ENCODE measurements around the gene CHID1.

The CHID1 gene

GRCh38 chr11:821512-822371 is 88.9 kb downstream of the CHID1 start:
- no peak overlapping the region for H3K4me3 ChIP-seq (ENCODE audit: low read depth, low read length)

DNA sequence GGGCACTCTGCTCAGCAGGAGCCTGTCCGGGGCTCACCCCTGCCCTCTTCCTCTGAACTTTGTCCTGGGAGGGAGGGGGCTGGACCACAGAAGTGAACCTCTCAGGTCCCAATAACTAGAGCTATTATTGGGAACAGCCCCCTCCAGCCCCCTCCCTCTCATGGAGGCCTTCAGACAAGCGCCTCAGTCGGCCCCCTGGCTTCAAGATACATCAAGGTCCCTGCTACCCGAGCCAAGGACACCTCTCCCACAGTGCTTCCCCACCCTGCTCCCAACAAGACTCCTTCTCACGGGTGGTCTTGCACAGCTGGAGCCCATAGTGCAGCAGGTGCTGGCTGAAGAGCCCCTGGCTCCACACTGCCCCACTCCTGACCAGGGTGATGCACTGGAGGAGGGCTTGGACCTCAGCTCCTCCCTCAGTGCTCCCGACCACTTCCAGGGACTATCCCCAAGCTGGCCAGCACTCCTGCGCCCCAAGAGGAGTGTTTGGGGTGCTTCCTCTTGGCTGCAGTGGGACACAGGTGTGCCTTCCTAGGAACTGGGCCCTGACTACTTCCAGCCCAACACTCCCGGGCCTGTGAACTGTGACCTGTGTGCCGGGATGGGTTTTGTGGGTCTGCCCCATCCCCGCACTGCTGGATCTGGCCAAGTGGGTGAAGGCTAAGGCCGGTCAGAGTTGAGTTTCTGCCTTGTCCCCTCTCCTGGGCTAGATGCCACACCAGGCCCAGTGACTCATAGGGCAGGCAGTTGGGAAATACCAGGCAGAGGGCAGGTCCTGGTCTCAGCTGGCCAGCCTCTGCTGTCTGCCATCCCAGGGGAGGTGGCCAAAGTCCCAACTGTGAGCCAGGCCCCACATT is 89.7 kb downstream of the CHID1 start:
- TF ChIP-seq, protein P1, sequence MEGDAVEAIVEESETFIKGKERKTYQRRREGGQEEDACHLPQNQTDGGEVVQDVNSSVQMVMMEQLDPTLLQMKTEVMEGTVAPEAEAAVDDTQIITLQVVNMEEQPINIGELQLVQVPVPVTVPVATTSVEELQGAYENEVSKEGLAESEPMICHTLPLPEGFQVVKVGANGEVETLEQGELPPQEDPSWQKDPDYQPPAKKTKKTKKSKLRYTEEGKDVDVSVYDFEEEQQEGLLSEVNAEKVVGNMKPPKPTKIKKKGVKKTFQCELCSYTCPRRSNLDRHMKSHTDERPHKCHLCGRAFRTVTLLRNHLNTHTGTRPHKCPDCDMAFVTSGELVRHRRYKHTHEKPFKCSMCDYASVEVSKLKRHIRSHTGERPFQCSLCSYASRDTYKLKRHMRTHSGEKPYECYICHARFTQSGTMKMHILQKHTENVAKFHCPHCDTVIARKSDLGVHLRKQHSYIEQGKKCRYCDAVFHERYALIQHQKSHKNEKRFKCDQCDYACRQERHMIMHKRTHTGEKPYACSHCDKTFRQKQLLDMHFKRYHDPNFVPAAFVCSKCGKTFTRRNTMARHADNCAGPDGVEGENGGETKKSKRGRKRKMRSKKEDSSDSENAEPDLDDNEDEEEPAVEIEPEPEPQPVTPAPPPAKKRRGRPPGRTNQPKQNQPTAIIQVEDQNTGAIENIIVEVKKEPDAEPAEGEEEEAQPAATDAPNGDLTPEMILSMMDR (IDR thresholded peaks at IDR 0.05; ENCODE audit: borderline replicate concordance, insufficient read depth, low read depth, low read length) = no peak
- peak overlapping the region; percentile 83 for H3K4me3 ChIP-seq (ENCODE audit: low read depth, low read length)

More at GRCh38 chr11:821512-822371, 88.9 kb downstream of the CHID1 start:
- TF ChIP-seq, protein P1 (IDR thresholded peaks at IDR 0.05; ENCODE audit: borderline replicate concordance, insufficient read depth, low read depth, low read length) = no peak

GRCh38 chr11:819943-820649 is 90.5 kb downstream of the CHID1 start:
- TF ChIP-seq, protein P1 (IDR thresholded peaks at IDR 0.05; ENCODE audit: borderline replicate concordance, insufficient read depth, low read depth, low read length) = no peak
- H3K4me3 ChIP-seq (ENCODE audit: low read depth, low read length) = peak overlapping the region; percentile 83

DNA sequence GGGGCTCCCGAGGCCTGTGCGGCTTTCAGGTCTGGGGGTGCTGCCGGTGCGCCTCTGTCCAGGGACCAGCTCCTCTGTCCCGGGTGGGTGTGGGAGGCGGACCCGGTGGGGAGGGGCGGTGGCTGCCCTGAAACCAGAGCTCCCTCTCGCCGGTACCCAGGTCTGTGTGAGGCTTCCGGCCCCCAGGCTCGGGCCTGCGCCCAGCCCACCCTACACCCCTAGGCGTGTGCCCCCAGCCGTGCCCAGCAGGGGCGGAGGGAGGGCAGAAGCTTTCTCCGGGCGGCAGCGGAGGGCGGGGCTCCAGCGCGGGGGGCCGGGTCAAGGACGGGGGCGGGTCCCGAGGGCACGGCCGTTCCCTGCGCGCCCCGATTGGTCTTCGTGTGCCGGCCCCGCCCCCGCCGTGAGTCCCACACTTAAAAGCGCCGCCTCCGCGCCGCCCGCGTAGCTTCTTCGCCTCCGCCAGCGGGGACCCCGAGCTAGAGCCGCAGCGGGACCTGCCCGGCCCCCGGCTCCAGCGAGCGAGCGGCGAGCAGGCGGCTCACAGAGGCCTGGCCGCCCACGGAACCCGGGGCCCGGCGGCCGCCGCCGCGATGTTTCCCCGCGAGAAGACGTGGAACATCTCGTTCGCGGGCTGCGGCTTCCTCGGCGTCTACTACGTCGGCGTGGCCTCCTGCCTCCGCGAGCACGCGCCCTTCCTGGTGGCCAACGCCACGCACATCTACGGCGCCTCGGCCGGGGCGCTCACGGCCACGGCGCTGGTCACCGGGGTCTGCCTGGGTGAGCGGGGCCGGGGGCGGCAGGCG is 91.3 kb downstream of the CHID1 start:
- H3K4me3 ChIP-seq (ENCODE audit: low read depth, low read length) = peak overlapping the region; percentile 83
- TF ChIP-seq, protein P1 (IDR thresholded peaks at IDR 0.05; ENCODE audit: borderline replicate concordance, insufficient read depth, low read depth, low read length) = 0 out of 2 replicates have a peak, but pooled peaks have one; percentile 17

DNA sequence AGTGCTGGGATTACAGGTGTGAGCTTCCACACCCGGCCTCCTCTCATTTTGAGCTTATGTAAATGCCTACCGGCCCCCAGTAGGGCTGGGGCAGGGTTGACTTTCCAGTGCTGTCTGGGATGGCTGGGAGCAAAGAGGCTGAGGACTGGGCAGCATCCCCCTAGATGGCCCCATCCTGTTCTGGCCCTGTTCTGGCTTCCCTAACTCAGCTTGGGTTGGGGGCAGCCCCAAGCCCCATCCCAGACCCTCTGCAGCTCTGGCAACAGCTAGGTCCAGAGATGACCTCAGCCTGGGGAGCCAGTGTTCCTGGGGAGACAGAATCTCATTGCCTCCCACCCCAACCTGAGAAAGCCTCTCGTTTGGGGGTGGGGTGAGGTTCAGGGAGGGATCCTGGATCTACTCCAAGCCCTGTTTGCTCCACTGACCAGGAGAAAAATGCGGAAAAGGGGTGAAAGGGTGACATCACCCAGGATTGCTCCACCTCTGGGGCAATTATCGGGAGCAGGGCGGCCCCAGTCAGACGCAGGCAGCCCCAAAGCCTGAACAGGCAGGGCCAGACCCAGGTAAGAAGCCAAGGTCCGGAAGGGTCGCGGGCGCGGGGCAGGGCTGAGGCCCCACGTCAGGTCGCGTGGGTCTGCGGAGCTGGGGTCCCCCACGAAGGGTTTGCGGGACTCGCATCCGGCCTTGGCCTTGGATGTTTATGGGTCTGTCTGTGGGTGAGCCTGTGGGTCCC is 92.0 kb downstream of the CHID1 start, which contains the start of gene PNPLA2:
PNPLA2 (plus strand) TSS at position 519 of the 733 bp plus-strand sequence. CDS start 805 bp downstream, outside the sequence.
- H3K4me3 ChIP-seq (ENCODE audit: low read depth, low read length) = peak within 1 kb of the TSS; percentile 83
- TF ChIP-seq, protein P1 (IDR thresholded peaks at IDR 0.05; ENCODE audit: borderline replicate concordance, insufficient read depth, low read depth, low read length) = no peak
